HG02870 (cell line): Measurements from ENCODE around the gene CDKN2A.

Experiments used
- ATAC-seq: cut with Tn5 transposase; IDR thresholded peaks from one replicate; pipeline ENCODE4 v1.9.1; 2021; ENCODE audit warnings: mild to moderate bottlenecking, moderate library complexity; ENCODE audit not compliant: unreplicated experiment

Gene CDKN2A

DNA sequence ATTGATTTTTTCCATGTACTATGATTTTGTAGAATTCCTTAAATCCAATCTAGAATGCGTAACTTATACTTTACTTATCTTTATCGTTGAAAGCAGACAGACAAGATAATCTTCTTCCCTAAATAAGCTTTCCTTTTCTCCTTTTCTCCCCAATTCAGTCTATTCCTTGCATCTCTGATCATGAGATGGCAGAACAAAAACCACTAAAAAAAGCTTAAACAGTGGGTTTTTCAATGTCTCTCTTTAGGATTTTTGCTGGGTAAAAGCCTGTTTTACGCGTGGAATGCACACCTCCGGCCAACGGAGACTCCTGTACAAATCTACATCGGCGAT lies 14.2 kb upstream of the CDKN2A start:
- ATAC-seq: no peak

GRCh38 chr9:22005702-22006606 lies 11.8 kb upstream of the CDKN2A start:
- no peak for ATAC-seq

GRCh38 chr9:22005021-22005701 lies 11.0 kb upstream of the CDKN2A start:
- no peak for ATAC-seq

- no peak for ATAC-seq
These were observed 7.8 kb upstream of the CDKN2A start for GRCh38 chr9:22002038-22002437.

DNA sequence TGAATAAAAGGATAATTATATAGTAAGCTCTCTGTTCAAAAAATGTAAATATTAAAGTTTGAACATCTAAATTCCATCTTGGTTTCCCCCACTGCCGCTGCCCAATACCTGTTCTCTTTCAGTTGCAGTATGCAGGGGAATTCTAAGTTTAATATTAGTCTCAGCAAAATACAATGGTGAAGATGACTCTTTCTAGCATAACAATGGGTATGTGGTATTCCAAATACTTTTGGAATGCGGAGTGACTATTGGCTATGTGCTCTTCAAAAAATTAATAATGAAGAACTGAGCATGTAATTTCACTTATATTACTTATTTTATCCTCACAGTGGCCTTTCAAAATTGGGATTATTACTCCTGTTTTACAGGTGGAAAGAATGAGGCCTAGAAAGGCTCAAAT lies 3.8 kb upstream of the CDKN2A start:
- ATAC-seq: no peak

GRCh38 chr9:21997480-21997879 lies 3.3 kb upstream of the CDKN2A start:
- no peak for ATAC-seq

GRCh38 chr9:21996858-21997257 lies 2.7 kb upstream of the CDKN2A start:
- no peak for ATAC-seq

DNA sequence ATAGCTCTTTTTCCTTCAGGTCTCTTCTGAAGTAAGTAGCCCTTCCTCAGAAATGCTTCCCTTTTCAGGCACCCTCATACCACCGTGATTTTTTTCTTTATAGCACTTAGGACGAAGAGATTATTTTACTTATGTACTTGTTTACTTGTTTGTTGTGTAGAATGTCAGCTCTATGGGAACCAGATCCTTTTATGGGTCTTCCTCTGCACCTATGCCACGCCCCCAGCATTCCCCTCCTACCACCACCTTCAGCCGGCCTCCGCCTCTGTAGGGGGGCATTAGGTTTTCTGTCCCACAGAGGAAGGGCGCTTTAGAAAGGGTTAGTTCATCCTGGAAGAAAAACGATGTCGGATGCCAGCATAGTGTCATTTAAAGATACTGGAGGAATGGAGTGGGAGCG lies 2.2 kb upstream of the CDKN2A start:
- ATAC-seq: no peak

DNA sequence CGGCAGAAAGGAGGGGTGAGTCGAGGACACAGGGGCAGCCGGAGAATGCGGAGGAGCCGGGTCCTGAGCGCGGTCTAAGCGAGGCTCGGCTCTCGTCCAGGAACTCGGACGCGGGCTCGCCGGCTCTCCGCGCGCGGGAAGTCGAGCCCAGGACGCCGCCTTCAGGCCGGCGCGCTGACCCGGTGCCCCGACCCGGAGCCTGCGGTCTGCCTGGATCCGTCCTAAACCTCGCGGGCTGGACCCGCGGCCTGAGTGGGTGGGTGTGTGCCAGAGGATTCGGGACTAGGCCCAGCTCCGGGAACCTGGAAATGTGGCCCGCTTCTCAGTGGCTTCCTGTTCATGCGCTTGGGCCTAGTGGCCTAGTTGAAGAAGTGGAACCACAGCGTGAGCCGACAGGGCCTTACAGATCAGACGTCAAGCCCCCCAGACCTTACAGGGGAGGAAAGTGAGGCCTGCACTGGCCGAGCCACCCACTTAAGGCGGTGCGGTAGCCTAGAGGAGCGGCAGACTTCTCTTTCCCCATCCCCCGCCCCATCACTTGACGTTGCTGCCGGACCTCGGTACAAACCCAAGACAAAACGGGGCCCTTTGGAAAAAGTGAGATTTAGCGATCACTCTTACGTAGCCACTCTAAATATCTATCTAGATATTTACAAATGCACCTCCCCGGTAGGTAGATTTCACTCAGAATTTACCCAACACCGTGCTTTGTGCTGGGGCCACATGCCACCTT lies 1.6 kb upstream of the CDKN2A start:
- ATAC-seq: no peak

DNA sequence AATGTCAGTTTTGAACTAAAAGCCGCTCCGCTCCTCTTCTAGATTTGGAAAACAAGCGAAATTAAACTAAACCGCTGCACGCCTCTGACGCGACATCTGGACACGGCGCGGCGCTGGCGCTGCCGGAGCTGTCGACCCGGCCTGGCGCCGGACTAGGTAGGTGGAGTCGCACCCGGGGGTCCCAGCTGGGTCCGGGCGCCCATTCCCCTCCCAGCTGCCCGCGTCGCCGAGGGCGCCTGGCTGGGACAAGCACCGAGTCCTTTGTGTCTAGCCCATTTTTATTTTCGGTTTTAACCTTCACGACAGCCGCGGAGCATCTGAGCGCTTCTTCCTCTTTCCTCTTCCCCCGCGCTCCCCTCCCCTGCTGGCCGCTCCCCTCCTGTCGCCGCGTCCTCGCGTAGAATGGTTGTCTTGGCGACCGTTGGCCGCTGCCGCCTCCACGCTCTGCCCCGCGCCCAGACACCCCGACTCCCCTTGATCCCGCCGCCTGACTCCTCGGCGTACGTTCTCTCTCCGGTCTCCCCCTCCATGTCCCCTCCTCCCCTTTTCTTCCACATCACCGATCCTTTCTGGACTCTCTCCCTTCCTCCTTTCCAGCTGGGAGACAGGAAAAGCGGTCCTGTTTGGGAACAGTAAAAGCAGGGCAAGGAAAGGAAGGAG lies 944 bp upstream of the CDKN2A start:
- peak; percentile 80 for ATAC-seq

DNA sequence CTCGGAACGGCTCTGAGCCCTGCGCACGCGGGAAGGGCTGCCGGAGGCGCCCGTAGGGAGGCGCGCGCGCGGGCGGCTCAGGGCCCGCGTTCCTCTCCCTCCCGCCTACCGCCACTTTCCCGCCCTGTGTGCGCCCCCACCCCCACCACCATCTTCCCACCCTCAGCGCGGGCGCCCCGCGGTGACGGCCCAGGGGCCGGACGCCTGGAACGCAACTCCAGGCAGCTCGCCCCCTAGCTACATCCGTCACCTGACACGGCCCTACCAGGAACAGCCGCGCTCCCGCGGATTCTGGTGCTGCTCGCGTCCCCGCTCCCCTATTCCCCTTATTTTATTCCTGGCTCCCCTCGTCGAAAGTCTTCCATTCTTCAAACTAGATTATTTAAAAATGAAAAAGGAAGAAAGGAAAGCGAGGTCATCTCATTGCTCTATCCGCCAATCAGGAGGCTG lies 389 bp upstream of the CDKN2A start, which contains the start of gene CDKN2B-AS1:
CDKN2B-AS1 (plus strand) TSS at position 236 of the 450 bp plus-strand sequence.
- peak; percentile 37 for ATAC-seq

GRCh38 chr9:21993007-21993406 lies 1.2 kb downstream of the CDKN2A start:
- no peak for ATAC-seq

- ATAC-seq: no peak
These were observed 2.9 kb downstream of the CDKN2A start for GRCh38 chr9:21991072-21991959.

DNA sequence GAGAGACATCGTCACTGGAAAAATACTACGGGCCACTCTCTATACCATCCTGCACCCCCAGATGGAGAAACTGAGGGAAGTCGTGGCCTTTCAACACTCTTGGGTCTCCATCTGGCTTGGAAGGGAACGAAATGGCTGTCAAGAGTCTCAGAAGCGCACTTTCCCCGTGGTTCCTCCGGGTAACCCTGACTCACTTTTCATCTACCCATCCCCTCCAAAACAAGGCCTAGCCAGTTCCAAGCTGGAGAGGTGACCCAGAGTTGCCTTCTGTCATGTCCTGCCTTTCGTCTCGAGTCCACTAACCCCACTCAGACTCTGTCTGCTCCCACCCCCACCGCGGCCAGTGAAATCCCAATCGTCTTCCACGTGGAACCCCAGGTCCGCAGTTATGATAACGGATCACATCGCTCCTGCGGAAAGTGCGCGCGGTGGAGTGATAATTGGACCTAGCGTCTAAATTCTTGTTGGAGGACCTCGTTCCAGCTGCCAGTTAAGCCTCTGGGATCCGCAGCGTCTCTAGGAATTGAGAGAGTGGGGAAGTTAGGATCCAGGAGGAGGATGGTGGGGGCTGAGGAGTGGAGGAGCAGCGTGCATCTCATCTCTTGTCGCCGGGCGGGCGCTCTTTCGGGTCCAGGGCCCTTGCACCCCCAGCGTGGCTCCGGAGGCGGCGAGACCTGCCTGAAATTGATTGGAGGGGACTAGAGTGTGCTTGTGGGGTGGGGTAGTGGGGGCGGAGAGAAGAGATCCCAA lies 4.6 kb downstream of the CDKN2A start:
- ATAC-seq: no peak

DNA sequence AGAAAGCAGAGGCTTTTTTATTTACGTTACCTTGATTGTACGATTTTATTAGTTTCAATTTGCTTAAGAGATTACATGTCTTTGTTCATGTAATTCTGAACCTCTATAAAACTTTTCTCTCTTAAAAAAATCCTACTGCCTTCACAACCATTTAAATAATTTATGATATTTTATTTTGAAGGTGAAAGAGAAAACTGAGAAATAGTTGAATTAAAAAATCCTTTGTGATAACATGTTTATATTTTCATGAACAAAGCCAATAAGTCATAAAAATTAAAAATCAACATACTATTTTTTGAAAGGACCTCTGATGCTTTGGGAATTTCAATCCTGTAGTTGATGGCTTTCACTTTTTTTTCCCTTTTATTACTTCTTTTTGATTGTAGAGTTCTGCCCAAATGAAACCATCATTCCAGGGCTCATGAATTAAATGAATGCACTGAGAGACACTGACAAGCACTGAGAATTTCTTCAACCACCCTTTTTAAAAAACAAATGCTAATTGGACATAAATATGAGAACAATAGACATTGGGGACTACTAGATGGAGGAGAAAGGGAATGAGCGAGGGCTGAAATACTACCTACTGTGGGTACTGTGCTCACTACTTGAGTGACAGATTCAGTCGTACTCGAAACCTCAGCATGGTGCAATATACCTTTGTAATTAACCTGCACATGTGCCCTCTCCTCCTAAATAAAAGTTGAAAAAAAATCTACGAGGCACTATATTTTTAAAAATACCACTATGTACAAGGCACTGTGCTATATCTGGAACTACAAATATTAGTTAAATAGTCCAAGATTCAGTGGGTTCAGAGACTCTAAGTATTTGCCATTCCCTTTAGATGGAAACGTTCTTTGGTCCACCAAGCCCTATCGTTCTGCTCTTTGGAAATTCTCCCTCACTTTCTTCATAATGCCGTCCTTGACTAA lies 5.9 kb downstream of the CDKN2A start:
- no peak for ATAC-seq

GRCh38 chr9:21985964-21986667 lies 8.1 kb downstream of the CDKN2A start:
- ATAC-seq: no peak

- ATAC-seq: no peak
These were observed 10.1 kb downstream of the CDKN2A start for GRCh38 chr9:21984101-21984500.

GRCh38 chr9:21983561-21983935 lies 10.6 kb downstream of the CDKN2A start:
- ATAC-seq: no peak
